Right ventricle myocardium superior (tissue), 1 donor: Measurements from ENCODE around the gene ZNF565. TPM values are rescaled to one million over a fixed set of nuclear protein-coding genes. Genes with fewer than 3 reads are reported as not detected.
"Not testable (repeated sequence)": the region's sequence is repeated elsewhere in the genome, so short reads cannot be mapped to it uniquely, and the experiment has no call there.

Experiments used
- ATAC-seq: fragments of 200-7000 bp; cut with Tn5 transposase; one replicate; pipeline ENCODE4 v1.9.1; 2020; ENCODE audit warnings: mild to moderate bottlenecking; ENCODE audit not compliant: poor library complexity
- DNase-seq: peaks from one replicate; pipeline ENCODE4 v3.0.0-alpha.2; 2020
- intact Hi-C: fragments of 100-400 bp; cut with DNase I; formaldehyde crosslinking; loops from one replicate; pipeline ENCODE4 v1.11.2; 2022
- long read RNA-seq: library from polyadenylated mRNA; unstranded; transcript quantifications from one replicate; pipeline ENCODE4 v2.0.0, GENCODE V29; 2021
- total RNA-seq: library from RNA; stranded (reverse); fragmentation: NEBNext Ultra II Directional; extraction: Animal tissue kit (Norgen Biotek cat#: 25700); gene quantifications from one replicate; pipeline ENCODE4 v1.2.1, GENCODE V29; 2021
- donor health status: DM: no; HTN: yes; CAD: no; lungs with severe emphysema.

Gene ZNF565
- total RNA-seq, result 3.9 TPM
- long read RNA-seq, partial matches to known transcripts, result 0 of 9 reads
- long read RNA-seq, other reads (novel, unspliced or antisense), result 7 of 9 reads

DNA sequence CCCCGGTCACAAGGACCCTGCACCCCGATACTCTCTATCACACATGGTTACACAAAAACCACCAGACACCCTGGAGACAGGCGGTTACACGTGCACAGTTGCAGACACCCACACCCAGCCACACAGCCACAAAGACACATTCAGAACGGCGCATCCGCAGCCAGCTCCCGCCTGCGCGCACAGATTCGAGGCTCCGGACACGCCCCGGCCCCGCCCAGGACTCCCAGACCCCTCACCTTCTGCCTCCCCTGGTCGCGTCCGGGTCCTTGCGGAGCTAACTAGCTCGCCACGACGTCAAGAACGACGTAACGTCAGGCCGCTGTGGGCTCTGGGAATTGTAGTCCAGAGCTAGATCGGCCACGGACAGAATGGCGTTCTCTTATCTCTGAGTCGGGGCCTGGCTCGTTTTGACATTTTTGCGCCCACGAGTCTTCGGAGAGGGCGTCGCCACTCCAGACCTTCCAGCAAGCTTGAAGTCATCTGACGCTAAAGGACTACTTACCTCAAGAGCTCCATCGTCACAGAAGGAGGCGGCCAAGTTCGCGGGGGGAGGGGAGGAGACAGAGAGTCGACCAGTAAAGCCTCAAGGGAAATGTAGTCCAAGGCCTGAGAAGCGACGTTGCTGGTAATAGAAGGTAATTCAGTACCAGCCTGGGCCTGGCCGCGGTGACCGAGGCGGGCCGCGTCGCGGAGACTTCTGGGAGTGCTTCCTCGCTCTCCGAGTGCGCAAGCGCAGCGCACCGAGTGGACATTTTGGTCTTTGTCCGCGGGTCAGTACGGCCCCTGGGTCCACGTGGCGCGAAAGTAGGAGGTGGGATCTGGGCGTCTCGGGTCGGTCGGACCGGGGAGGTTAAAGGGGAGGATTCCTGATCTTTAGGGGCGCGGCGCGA lies at the start of gene ZNF565, which contains the start of gene ZNF146:
TSS of gene ZNF565 (minus strand) at position 280 of the 890 bp plus-strand sequence. CDS start 12,680 bp downstream, outside the sequence.
TSS of gene ZNF146 (plus strand) at position 721 of the 890 bp plus-strand sequence. CDS start 21,335 bp downstream, outside the sequence.
- DNase-seq (peak; percentile 98), ATAC-seq (peak; percentile 97)
- intact Hi-C loops, result no loop called here

DNA sequence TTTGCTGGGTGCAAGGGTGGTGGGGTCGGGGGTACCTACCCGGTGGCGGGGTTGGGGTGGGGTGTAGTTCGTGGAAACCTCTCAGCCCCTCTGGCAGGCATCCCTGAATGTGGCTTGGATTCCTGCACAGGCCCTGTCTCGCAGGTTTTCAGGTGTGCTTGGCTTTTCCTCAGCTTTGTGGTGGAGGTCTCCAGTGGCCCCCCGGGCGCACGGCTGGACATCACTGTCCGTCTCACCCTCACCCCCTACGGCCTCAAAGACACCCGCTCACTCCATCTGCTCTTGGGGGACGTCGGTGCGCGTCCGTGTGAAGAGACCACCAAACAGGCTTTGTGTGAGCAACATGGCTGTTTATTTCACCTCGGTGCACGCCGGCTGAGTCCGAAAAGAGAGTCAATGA lies 44.7 kb upstream of the ZNF565 start:
- DNase-seq, result no peak
- ATAC-seq, result no peak
- intact Hi-C loops, result no loop called here

- ATAC-seq, result no peak
- no peak for DNase-seq
- intact Hi-C loops, result no loop called here
These were observed 43.8 kb upstream of the ZNF565 start for GRCh38 chr19:36258028-36258875.

DNA sequence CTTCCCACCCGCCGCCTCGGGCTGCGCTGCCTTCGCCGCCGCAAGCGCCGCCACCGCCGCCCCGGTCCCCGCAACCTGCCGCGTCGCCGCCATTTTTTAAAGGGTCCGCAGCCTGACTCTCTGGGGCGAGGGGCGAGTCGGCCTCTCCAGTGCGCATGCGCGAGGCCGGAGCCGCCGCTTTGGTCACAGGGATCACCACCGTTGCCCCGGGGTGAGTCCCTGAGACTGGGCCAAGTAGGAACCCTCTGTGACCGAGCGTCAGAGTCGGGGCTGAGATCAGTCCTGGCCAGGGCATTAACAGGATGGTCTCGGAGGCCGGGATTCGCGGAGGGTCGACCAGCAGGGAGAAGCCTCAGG lies 43.0 kb upstream of the ZNF565 start:
- peak; percentile 93 for ATAC-seq
- peak; percentile 54 for DNase-seq
- intact Hi-C loops, result no loop called here

- ATAC-seq, result peak; percentile 25
- no peak for DNase-seq
- intact Hi-C loops, result no loop called here
These were observed 42.5 kb upstream of the ZNF565 start for GRCh38 chr19:36256853-36257519.

DNA sequence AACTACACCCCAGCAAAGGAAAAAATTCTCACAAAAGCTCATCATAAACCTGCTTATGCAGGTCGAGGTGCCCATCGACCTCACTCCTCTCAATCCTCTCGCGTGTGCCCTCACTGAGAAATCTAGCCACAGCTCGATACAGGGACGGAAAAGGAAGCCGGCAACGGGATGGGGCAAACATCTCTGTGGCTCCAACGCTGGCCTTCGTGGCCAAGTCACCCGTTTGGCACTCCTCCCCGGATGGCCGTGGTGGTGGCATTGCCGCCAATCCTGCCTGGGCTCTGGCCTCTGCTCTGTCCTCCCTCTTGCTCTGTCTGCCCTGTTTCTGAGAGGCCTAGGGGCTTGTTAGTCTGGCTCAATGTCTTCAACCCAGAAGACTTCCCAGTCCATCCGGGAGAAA lies 41.6 kb upstream of the ZNF565 start:
- DNase-seq (no peak), ATAC-seq (no peak)
- intact Hi-C loops, result no loop called here

GRCh38 chr19:36255316-36255715 lies 40.9 kb upstream of the ZNF565 start:
- intact Hi-C loops, result no loop called here
- no peak for ATAC-seq
- no peak for DNase-seq

GRCh38 chr19:36254848-36255247 lies 40.4 kb upstream of the ZNF565 start:
- intact Hi-C loops, result no loop called here
- DNase-seq, result no peak
- ATAC-seq, result no peak

DNA sequence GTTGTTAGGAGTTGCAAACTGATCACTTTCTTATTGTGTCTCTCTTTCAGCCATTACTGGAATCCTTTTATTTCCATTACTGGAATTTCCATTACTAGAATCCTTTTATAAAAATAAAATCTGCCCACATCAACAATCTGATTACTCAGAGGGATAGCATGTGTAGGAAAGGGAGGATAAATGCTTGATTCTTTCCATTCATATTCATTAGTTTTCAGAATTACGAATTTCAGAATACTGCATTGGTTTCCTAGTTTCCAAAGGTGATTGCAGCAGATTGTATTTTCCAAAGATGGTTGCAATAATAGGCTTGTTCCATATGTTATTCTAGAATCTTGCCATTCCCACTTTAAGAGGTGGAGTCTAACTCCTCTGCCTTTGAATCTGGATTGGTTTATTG lies 37.6 kb upstream of the ZNF565 start:
- intact Hi-C loops, result no loop called here
- no peak for DNase-seq
- no peak for ATAC-seq

DNA sequence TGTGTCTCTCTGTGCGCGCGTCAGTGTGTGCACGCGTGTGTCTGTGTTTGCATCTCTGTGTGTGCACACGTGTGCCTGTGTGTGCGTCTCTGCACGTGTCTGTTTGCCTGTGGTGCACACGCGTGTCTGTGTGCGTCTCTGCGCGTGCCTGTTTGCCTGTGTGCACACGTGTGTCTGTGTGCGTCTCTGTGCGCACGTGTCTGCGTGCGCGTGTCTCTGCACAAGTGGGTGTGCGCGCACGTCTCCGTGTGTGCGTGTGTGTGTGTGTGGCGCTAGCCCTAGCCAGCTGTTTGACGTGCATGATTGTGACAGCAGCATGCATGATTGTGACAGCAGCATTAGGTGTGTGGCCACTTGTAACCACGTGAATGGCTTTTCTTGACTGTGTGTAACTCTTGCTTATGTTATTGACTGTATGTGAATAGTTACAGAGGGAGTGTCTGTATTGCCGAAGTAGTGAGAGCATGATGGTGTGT lies 31.6 kb upstream of the ZNF565 start:
- no peak for ATAC-seq
- DNase-seq, result no peak
- intact Hi-C loops, result no loop called here

GRCh38 chr19:36245210-36246005 lies 30.9 kb upstream of the ZNF565 start:
- ATAC-seq, result peak; percentile 58
- intact Hi-C loops, result no loop called here

GRCh38 chr19:36244066-36244465 lies 29.6 kb upstream of the ZNF565 start:
- no peak for ATAC-seq
- intact Hi-C loops, result no loop called here
- DNase-seq, result no peak

More at GRCh38 chr19:36245210-36246005, 30.9 kb upstream of the ZNF565 start:
- no peak for DNase-seq

DNA sequence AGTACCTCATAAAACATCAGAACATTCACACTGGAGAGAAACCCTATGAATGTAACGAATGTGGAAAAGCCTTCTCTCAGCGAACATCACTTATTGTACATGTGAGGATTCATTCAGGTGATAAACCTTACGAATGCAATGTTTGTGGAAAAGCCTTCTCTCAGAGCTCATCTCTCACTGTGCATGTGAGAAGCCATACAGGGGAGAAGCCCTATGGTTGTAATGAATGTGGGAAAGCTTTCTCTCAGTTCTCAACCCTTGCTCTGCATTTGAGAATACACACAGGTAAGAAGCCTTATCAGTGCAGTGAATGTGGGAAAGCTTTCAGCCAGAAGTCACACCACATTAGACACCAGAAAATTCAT lies 22.5 kb upstream of the ZNF565 start:
- ATAC-seq, result no peak
- no peak for DNase-seq
- intact Hi-C loops, result no loop called here

DNA sequence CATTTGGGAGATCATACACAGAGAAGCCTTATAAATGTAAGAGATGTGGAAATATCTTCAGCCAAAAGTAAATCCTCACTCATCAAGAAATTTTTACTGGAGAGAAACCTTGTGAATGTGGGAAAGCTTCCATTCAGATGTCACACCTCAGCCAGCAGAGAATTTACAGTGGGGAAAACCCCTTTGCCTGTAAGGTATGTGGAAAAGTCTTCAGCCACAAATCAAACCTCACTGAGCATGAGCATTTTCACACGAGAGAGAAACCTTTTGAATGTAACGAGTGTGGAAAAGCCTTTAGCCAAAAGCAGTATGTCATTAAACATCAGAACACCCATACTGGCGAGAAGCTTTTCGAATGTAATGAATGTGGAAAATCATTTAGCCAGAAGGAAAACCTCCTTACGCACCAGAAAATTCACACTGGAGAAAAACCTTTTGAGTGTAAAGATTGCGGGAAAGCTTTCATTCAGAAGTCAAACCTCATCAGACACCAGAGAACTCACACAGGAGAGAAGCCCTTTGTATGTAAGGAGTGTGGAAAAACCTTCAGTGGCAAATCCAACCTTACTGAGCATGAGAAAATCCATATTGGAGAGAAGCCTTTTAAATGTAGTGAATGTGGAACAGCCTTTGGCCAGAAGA lies 22.0 kb upstream of the ZNF565 start:
- ATAC-seq, result no peak
- DNase-seq, result no peak
- intact Hi-C loops, result no loop called here

DNA sequence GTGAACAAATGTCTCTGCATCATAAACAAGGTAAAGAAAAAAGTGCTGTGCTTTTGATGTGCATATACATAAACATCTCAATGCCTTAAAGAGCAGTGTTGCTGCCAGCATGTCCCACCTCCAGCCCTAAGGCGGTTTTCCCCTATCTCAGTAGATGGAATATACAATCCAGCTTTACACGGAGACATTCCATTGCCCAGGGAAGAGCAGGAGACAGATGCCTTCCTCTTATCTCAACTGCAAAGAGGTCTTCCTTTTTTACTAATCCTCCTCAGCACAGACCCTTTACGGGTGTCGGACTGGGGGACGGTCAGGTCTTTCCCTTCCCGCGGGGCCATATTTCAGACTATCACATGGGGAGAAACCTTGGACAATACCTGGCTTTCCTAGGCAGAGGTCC lies 19.2 kb upstream of the ZNF565 start:
- DNase-seq, ATAC-seq, intact Hi-C loops: not testable (repeated sequence)

GRCh38 chr19:36225219-36225892 lies 10.9 kb upstream of the ZNF565 start:
- ATAC-seq (no peak), DNase-seq (no peak)
- intact Hi-C loops, result no loop called here

DNA sequence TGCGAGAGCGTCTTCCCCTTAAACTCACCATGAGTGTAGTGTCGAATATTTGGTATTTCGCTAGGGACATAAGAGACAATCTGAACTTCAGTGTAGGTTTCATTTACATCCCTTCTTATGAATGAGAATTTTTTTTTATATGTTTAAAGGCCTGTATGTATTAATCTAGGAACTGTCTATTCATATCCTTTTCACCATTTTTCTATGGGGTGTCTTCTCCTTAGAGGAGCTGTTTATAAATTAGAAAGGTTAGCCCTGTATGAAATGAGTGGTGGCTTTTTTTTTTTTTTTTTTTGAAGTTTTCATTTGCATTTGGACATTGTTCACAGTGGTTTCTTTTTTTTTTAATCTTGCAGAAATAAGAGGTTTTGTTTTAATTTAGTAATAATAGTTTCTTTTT lies 8.0 kb upstream of the ZNF565 start:
- ATAC-seq, result no peak
- intact Hi-C loops, result no loop called here
- no peak for DNase-seq
